ENCODE results near the gene CAMTA1. TPM values are rescaled to one million over a fixed set of nuclear protein-coding genes. Genes with fewer than 3 reads are reported as not detected.
"Not testable (repeated sequence)": the region's sequence is repeated elsewhere in the genome, so short reads cannot be mapped to it uniquely, and the experiment has no call there.

CAMTA1 gene
- total RNA-seq, 1 experiment from 2014 or later = 118 TPM

DNA sequence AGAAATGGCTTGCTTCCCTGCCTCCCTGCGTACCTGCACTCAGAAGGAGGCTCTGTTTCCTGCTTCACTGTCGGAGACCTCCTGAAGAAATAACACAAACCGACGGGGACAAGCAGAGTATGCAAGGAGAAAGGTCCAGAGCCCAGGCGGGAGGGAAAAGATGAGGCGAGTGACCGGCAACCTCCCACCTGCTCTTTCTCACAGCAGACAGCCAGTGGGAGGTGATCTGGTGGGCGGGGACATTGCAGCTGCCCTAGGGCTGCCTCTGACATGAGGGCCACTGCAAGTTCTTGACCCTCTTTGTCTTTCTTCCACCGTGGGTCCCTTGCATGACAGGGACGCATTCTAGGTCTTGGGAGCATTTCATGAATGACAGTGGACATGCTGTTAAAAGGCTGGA is 368.2 kb downstream of the CAMTA1 start:
- Histone ChIP-seq H3K27ac (ENCODE audit: low read length) (no peak overlapping the region), H3K9me2 (replicated peaks; ENCODE audit: insufficient read depth, low read length) (no peaks in the 10 kb centered on the region), H2AFZ (ENCODE audit: low read length) (no peak overlapping the region)

GRCh38 chr1:7159116-7159781 is 374.0 kb downstream of the CAMTA1 start:
- H3K4me1 ChIP-seq (ENCODE audit: low read length) = no peaks in the 10 kb centered on the region

More for the DNA sequence above, 368.2 kb downstream of the CAMTA1 start:
- DNase-seq = no peak
- no peaks in the 10 kb centered on the region for H3K9me3 ChIP-seq (ENCODE audit: low read length)
- no peaks in the 10 kb centered on the region for H3K36me3 ChIP-seq (ENCODE audit: insufficient read depth, low read length)
- H3K79me2 ChIP-seq (ENCODE audit: low read length) = no peaks in the 10 kb centered on the region
- 0 out of 2 replicates have a peak, but pooled peaks cover 7% of the 10 kb centered on the region for H4K20me1 ChIP-seq (ENCODE audit: insufficient read depth, low read depth, low read length)
- no peak overlapping the region for H3K9ac ChIP-seq (ENCODE audit: low read length)
- no peak overlapping the region for H3K4me3 ChIP-seq (ENCODE audit: low read length)
- no peak overlapping the region for H3K4me2 ChIP-seq (ENCODE audit: low read depth, low read length, poor library complexity, severe bottlenecking)
- no peaks in the 10 kb centered on the region for H3K4me1 ChIP-seq (ENCODE audit: low read length)
- no peaks in the 10 kb centered on the region for H3K27me3 ChIP-seq (ENCODE audit: low read length)

DNA sequence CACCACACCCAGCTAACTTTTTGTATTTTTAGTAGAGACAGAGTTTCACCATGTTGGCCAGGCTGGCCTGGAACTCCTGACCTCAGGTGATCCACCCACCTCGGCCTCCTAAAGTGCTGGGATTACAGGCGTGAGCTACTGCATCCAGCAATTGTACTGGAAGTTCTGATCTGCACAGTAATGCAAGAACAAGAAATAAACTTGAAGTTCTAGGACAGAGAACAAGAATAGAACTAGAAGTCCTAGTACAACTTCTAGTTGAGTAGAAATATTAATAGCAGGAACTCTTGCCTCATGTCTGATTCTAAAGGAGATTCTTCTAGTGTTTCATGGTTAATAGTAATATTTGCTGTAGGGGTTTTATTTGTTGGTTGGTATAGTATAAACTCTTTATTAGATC is 383.3 kb downstream of the CAMTA1 start:
- H4K20me1 ChIP-seq (ENCODE audit: insufficient read depth, low read depth, low read length); H3K79me2 ChIP-seq (ENCODE audit: low read length); H3K36me3 ChIP-seq (ENCODE audit: insufficient read depth, low read length); H3K4me3 ChIP-seq (ENCODE audit: low read length); H3K4me1 ChIP-seq (ENCODE audit: low read length); H2AFZ ChIP-seq (ENCODE audit: low read length); H3K27me3 ChIP-seq (ENCODE audit: low read length); H3K9ac ChIP-seq (ENCODE audit: low read length); H3K27ac ChIP-seq (ENCODE audit: low read length); H3K9me2 ChIP-seq (replicated peaks; ENCODE audit: insufficient read depth, low read length); H3K4me2 ChIP-seq (ENCODE audit: low read depth, low read length, poor library complexity, severe bottlenecking); DNase-seq; H3K9me3 ChIP-seq (ENCODE audit: low read length): not testable (repeated sequence)

More at GRCh38 chr1:7159116-7159781, 374.0 kb downstream of the CAMTA1 start:
- no peak overlapping the region for H3K4me3 ChIP-seq (ENCODE audit: low read length)
- no peaks in the 10 kb centered on the region for H3K27me3 ChIP-seq (ENCODE audit: low read length)
- no peaks in the 10 kb centered on the region for H3K36me3 ChIP-seq (ENCODE audit: insufficient read depth, low read length)
- H3K9ac ChIP-seq (ENCODE audit: low read length) = no peak overlapping the region
- no peak for DNase-seq
- H2AFZ ChIP-seq (ENCODE audit: low read length) = no peak overlapping the region
- H3K27ac ChIP-seq (ENCODE audit: low read length) = no peak overlapping the region
- H3K9me2 ChIP-seq (replicated peaks; ENCODE audit: insufficient read depth, low read length) = no peaks in the 10 kb centered on the region
- H3K79me2 ChIP-seq (ENCODE audit: low read length) = no peaks in the 10 kb centered on the region
- H4K20me1 ChIP-seq (ENCODE audit: insufficient read depth, low read depth, low read length) = no peaks in the 10 kb centered on the region
- H3K9me3 ChIP-seq (ENCODE audit: low read length) = no peaks in the 10 kb centered on the region
- H3K4me2 ChIP-seq (ENCODE audit: low read depth, low read length, poor library complexity, severe bottlenecking) = no peak overlapping the region

- Histone ChIP-seq H3K36me3 (ENCODE audit: insufficient read depth, low read length) (no peaks in the 10 kb centered on the region), H3K27ac (ENCODE audit: low read length) (no peak overlapping the region), H2AFZ (ENCODE audit: low read length) (no peak overlapping the region), H3K27me3 (ENCODE audit: low read length) (no peaks in the 10 kb centered on the region), H3K9me2 (replicated peaks; ENCODE audit: insufficient read depth, low read length) (no peaks in the 10 kb centered on the region), H3K9me3 (ENCODE audit: low read length) (no peaks in the 10 kb centered on the region), H4K20me1 (ENCODE audit: insufficient read depth, low read depth, low read length) (no peaks in the 10 kb centered on the region), H3K4me3 (ENCODE audit: low read length) (no peak overlapping the region), H3K4me1 (ENCODE audit: low read length) (no peaks in the 10 kb centered on the region), H3K4me2 (ENCODE audit: low read depth, low read length, poor library complexity, severe bottlenecking) (no peak overlapping the region), H3K79me2 (ENCODE audit: low read length) (no peaks in the 10 kb centered on the region), H3K9ac (ENCODE audit: low read length) (no peak overlapping the region)
- DNase-seq = no peak
These were observed 385.9 kb downstream of the CAMTA1 start for GRCh38 chr1:7171168-7171567.

- Histone ChIP-seq H3K9me3 (ENCODE audit: low read length) (no peaks in the 10 kb centered on the region), H2AFZ (ENCODE audit: low read length) (no peak overlapping the region), H3K9me2 (replicated peaks; ENCODE audit: insufficient read depth, low read length) (no peaks in the 10 kb centered on the region), H3K4me3 (ENCODE audit: low read length) (no peak overlapping the region), H3K4me2 (ENCODE audit: low read depth, low read length, poor library complexity, severe bottlenecking) (no peak overlapping the region), H3K4me1 (ENCODE audit: low read length) (no peaks in the 10 kb centered on the region), H3K36me3 (ENCODE audit: insufficient read depth, low read length) (no peaks in the 10 kb centered on the region), H3K9ac (ENCODE audit: low read length) (no peak overlapping the region), H4K20me1 (ENCODE audit: insufficient read depth, low read depth, low read length) (no peaks in the 10 kb centered on the region), H3K79me2 (ENCODE audit: low read length) (no peaks in the 10 kb centered on the region), H3K27ac (ENCODE audit: low read length) (no peak overlapping the region), H3K27me3 (ENCODE audit: low read length) (no peaks in the 10 kb centered on the region)
- no peak for DNase-seq
These were observed 386.3 kb downstream of the CAMTA1 start for GRCh38 chr1:7171574-7171973.

DNA sequence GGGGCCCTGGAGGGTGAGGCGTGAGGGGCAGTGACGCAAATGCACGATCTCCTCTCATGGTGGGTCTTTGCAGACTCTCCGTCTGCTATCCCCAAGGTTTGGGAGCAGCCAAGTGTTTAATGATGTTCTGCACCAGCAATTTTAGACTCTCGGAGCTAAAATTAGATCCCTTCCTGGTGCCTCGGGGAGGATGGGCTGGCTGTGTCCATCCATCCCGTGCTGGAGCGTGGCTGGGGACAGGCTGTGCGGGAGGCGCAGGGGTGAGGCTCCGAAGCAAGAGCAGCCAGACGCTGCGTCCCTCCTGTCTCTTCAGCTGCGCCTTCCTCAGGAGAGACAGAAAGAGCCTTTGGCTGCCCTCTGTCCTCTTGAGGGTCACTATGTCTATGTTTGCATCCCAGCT is 387.6 kb downstream of the CAMTA1 start:
- Histone ChIP-seq H2AFZ (ENCODE audit: low read length) (no peak overlapping the region), H3K9me2 (replicated peaks; ENCODE audit: insufficient read depth, low read length) (no peaks in the 10 kb centered on the region), H3K36me3 (ENCODE audit: insufficient read depth, low read length) (no peaks in the 10 kb centered on the region), H4K20me1 (ENCODE audit: insufficient read depth, low read depth, low read length) (no peaks in the 10 kb centered on the region), H3K27me3 (ENCODE audit: low read length) (no peaks in the 10 kb centered on the region), H3K4me1 (ENCODE audit: low read length) (no peaks in the 10 kb centered on the region), H3K4me3 (ENCODE audit: low read length) (no peak overlapping the region), H3K9ac (ENCODE audit: low read length) (no peak overlapping the region), H3K9me3 (ENCODE audit: low read length) (no peaks in the 10 kb centered on the region), H3K27ac (ENCODE audit: low read length) (no peak overlapping the region), H3K79me2 (ENCODE audit: low read length) (no peaks in the 10 kb centered on the region), H3K4me2 (ENCODE audit: low read depth, low read length, poor library complexity, severe bottlenecking) (no peak overlapping the region)
- DNase-seq = no peak

DNA sequence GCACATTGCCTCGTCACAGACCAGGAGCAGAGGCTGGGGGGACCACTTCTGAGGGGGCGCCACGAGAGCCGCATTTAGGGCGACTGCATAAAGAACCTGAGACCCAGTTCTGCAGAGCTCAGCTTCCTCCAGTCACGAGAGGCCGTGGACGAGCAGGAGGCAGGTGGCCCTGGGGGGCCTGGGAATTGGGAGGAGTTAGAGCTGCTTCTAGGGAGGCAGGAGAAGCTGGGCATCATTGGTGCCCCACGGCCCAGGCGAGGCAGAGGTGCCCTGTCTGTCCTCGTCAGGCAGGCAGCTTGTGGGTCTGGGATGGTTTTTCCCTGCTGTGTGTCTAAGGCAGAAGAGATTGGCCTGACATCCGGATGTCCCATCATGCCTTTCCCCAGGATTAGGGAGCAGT is 389.3 kb downstream of the CAMTA1 start:
- H3K9me2 ChIP-seq (replicated peaks; ENCODE audit: insufficient read depth, low read length) = no peaks in the 10 kb centered on the region
- H3K4me2 ChIP-seq (ENCODE audit: low read depth, low read length, poor library complexity, severe bottlenecking) = no peak overlapping the region
- no peaks in the 10 kb centered on the region for H3K9me3 ChIP-seq (ENCODE audit: low read length)
- no peaks in the 10 kb centered on the region for H3K4me1 ChIP-seq (ENCODE audit: low read length)
- H3K79me2 ChIP-seq (ENCODE audit: low read length) = no peaks in the 10 kb centered on the region
- no peak overlapping the region for H3K9ac ChIP-seq (ENCODE audit: low read length)
- H3K4me3 ChIP-seq (ENCODE audit: low read length) = no peak overlapping the region
- H3K36me3 ChIP-seq (ENCODE audit: insufficient read depth, low read length) = no peaks in the 10 kb centered on the region
- H3K27ac ChIP-seq (ENCODE audit: low read length) = no peak overlapping the region
- no peak for DNase-seq
- H3K27me3 ChIP-seq (ENCODE audit: low read length) = no peaks in the 10 kb centered on the region
- H2AFZ ChIP-seq (ENCODE audit: low read length) = no peak overlapping the region
- no peaks in the 10 kb centered on the region for H4K20me1 ChIP-seq (ENCODE audit: insufficient read depth, low read depth, low read length)

DNA sequence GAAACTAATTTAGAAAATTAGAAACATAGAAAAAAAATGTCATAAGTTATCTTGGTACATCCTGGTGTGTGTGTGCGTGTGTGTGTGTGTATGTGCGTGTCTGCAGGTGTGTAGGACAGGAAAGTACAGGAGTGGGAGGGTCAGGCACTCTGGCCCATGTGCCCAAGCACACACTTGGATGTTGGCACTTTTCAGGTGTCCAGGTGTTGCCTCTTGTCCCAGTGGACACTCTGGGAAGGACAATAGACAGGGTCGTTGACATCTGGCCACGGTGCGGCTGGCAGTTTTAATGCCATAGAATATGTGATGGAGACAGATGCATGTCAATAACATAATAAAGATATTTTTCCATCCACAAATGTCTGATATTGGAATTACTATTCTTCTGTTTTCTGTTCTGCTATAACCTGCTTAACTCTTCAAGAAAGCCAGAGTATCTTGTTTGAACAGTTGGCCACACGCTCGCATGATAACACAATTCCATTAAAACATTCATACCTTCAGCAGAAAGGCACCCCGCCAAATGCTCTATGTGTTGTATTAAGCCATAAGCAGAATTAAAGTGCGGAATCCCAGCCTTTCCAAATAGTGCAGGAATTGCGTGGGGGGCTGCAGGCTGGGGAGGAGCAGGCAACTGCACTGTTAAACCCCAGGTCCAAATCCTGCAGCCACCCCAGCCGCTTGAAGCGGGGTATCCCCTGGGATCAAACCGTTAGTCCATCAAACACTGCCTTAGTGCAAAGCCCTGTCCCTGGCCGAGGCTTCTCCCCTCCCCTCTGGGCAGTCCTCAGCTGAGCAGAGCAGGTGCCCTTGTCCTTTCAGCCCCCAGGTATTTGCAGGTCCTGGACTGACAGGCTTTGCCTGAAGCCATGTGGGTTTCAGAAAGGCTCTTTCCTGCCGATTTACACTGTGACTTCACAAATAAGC is 390.0 kb downstream of the CAMTA1 start:
- H3K27ac ChIP-seq (ENCODE audit: low read length) = no peak overlapping the region
- no peaks in the 10 kb centered on the region for H3K79me2 ChIP-seq (ENCODE audit: low read length)
- no peaks in the 10 kb centered on the region for H3K9me3 ChIP-seq (ENCODE audit: low read length)
- H3K4me3 ChIP-seq (ENCODE audit: low read length) = no peak overlapping the region
- DNase-seq = no peak
- H3K4me1 ChIP-seq (ENCODE audit: low read length) = no peaks in the 10 kb centered on the region
- no peaks in the 10 kb centered on the region for H3K36me3 ChIP-seq (ENCODE audit: insufficient read depth, low read length)
- H3K9ac ChIP-seq (ENCODE audit: low read length) = no peak overlapping the region
- H2AFZ ChIP-seq (ENCODE audit: low read length) = no peak overlapping the region
- H3K27me3 ChIP-seq (ENCODE audit: low read length) = no peaks in the 10 kb centered on the region
- H3K4me2 ChIP-seq (ENCODE audit: low read depth, low read length, poor library complexity, severe bottlenecking) = no peak overlapping the region
- H3K9me2 ChIP-seq (replicated peaks; ENCODE audit: insufficient read depth, low read length) = no peaks in the 10 kb centered on the region
- H4K20me1 ChIP-seq (ENCODE audit: insufficient read depth, low read depth, low read length) = no peaks in the 10 kb centered on the region
